GM20000 (cell line): ENCODE data around the gene ANO7.

Experiments
- DNase-seq: peaks from one replicate; pipeline ENCODE4 v3.0.0; 2012; ENCODE audit warnings: low spot score
- TF ChIP-seq, protein P1 (sequence below): IDR thresholded peaks from 2 replicates; pipeline ENCODE4 v1.5.1; 2012; ENCODE audit warnings: mild to moderate bottlenecking, control low read depth; ENCODE audit errors: extremely low read depth, missing control alignments

The ANO7 gene

DNA sequence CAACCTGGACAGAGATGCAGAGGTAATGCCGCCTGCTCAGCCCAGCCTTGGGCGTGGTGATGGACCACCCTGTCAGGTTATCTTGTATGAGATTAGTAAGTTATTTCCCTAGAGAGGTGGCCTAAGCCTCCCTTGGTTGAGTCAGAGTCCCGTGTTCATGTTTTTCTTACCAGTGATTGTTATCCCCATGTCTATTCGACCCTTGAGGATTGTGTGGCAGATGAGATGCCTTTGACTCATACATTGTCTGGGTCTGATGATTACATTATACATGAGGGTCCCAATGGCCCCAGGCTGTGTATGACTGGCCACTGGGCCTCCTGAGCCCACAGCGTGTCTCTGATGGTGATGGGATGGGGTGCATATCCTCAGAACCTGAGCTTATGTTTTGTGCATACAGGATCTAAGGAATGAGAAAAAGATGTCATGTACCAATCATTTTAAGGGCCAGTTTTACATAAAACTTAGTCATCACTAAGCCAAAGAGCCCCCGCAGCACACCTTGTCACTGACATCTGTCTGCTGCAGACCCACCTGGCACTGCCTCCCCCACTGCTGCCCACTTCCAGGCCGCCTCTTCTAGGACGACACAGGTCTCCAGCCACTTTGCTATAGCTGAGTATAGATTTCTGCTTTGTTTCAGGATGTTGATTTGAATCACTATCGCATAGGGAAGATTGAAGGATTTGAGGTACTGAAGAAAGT, 30.5 kb upstream of the ANO7 start:
- TF ChIP-seq, protein P1, sequence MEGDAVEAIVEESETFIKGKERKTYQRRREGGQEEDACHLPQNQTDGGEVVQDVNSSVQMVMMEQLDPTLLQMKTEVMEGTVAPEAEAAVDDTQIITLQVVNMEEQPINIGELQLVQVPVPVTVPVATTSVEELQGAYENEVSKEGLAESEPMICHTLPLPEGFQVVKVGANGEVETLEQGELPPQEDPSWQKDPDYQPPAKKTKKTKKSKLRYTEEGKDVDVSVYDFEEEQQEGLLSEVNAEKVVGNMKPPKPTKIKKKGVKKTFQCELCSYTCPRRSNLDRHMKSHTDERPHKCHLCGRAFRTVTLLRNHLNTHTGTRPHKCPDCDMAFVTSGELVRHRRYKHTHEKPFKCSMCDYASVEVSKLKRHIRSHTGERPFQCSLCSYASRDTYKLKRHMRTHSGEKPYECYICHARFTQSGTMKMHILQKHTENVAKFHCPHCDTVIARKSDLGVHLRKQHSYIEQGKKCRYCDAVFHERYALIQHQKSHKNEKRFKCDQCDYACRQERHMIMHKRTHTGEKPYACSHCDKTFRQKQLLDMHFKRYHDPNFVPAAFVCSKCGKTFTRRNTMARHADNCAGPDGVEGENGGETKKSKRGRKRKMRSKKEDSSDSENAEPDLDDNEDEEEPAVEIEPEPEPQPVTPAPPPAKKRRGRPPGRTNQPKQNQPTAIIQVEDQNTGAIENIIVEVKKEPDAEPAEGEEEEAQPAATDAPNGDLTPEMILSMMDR, result no peak
- DNase-seq, result no peak

DNA sequence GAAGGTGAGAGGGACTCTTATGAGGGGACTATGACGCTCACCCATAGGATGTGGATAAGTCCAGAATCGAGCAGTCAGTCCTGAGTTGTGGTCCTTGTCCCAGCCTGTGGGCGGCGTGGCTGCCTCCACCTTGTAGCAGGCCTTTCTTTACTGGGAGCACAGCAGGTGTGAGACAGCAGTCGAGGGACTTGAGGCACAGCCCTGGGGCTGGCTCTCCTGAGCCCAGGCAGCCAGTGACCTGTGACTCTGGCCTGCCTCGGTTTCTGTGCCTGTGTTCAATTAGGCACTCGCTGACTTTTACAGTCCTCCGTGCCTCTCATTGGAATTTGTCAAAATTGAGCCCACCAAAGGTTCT, 30.0 kb upstream of the ANO7 start:
- DNase-seq, result no peak
- TF ChIP-seq, protein P1, result no peak

DNA sequence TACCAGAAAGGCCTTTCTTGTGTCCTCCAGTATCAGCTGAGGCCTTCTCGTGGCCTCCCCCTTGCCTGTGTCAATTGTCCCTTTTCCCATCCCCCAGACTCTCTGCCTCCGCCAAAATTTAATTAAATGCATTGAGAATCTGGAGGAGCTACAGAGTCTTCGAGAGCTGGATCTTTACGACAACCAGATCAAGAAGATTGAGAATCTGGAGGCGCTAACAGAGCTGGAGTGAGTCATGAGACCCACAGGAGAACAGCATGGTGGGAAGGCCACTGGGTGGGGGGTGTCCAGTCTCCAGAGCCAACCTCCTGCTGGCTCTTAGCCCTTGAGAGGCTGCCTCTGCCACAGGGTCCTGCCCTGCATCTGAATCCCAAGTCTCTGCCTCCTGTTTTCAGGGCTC, 29.4 kb upstream of the ANO7 start:
- no peak for DNase-seq

DNA sequence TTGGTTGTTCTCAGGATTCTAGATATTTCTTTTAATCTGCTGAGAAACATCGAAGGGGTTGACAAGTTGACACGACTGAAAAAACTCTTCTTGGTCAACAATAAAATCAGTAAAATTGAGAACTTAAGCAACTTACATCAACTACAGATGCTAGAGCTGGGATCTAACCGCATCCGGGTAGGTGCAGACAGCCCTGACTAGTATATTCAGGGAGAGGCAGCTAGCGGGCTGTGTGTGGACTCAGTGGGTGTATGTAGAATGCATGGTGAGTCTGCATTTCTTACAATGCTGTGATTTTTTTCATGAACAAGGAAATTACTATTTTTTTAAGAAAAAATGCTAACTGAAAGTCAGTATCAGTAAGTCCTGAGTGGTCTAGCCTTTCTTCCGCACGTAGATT, 28.2 kb upstream of the ANO7 start:
- TF ChIP-seq, protein P1, result no peak
- DNase-seq, result no peak

More for the DNA sequence above, 29.4 kb upstream of the ANO7 start:
- TF ChIP-seq, protein P1, result no peak

DNA sequence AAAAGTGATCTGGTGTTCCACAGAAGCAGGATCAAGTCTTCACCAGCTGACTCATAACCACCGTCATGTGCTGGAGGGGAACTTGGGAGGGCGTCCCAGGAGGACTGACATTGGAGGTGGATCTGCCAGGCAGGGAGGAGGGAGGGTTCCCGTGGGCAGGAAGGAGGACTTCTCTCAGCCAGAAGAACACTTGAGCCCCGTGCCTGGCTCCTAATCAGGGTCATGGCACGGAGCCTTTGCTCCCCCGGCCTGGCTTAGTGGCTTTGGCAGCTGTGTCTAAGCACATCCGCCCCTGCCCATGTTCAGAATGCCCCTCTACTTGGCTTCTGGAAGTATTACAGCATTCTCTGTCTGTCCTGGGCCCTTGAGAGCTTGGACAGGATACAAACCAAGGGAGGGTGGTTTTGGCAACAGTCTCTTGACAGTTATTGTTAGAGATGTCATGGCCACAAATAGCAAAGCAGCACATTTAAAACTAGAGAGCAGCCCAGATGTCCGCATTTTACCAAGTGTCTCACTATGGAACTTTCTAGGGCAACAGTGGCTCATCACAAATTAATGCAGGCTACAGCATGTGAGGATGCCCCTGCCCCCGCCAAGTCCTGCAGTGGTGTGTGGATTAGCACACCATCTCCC, 26.7 kb upstream of the ANO7 start:
- TF ChIP-seq, protein P1, result no peak
- DNase-seq, result no peak

DNA sequence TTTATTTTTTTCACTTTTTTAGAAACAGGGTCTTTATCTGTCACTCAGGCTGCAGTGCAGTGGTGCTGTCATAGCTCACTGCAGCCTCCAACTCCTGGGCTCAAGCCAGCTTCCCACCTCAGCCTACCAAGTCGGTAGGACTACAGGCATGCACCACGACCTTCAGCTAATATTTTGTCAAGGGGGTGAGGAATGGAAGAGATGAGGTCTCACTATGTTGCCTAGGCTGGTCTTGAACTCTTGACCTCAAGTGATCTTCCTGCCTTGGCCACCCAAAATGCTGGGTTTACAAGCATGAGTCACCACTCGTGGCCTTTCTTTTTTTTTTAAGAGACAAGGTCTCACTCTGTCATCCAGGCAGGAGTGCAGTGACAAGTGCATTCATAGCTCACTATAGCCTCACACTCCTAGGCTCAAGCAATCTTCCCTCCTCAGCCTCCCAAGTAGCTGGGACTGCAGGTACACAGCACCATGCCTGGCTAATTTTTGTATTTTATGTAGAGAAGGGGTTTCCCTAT, 24.8 kb upstream of the ANO7 start:
- no peak for DNase-seq
- TF ChIP-seq, protein P1, result no peak

DNA sequence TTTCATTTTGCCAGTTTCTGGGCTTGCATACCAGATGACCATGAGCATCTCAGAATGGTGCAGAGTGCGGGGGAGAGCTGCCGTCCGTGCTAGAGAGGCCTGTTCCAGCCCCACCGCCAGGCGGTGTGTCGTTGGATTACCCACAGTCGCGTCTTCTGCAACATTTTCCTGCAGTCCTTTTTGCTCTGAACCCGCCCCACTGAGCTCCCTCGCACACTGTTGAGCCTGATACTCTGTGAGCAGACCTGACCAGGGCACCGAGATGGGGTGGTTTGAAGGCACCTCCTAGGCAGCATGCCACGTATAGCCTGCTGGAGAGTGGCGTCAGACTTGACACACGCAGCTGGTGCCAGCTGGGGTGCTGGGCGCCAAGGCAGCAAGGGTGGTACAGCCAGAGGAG, 20.1 kb upstream of the ANO7 start:
- TF ChIP-seq, protein P1, result no peak
- no peak for DNase-seq
